Measurements from ENCODE around the gene PDIA2. TPM values are rescaled to one million over a fixed set of nuclear protein-coding genes. Genes with fewer than 3 reads are reported as not detected.

PDIA2 gene
- total RNA-seq, 1 experiment from 2014 or later, result 1.1 TPM

GRCh38 chr16:263944-264343 lies 19.0 kb upstream of the PDIA2 start:
- no peak overlapping the region for H3K4me3 ChIP-seq (ENCODE audit: low read depth in 2 of 2, low read length in 2 of 2)
- TF ChIP-seq REST (IDR thresholded peaks at IDR 0.05; ENCODE audit: insufficient read depth in 1 of 2, low read depth in 2 of 2, low read length in 1 of 2) (no peak), TCF7L2 (IDR thresholded peaks at IDR 0.05; ENCODE audit: low read depth, low read length) (no peak), CTCF (IDR thresholded peaks at IDR 0.05) (no peak), POLR2AphosphoS5 (IDR thresholded peaks at IDR 0.05; ENCODE audit: low read depth, low read length) (no peak), SIN3A (IDR thresholded peaks at IDR 0.05; ENCODE audit: borderline replicate concordance, insufficient read depth, low read depth, low read length) (no peak)
- POLR2A ChIA-PET, result no interaction called here
- intact Hi-C loops (cut with micrococcal nuclease; ENCODE audit: unreplicated experiment) (no loop called here), in situ Hi-C loops (cut with HindIII; ENCODE audit: low pct_unique_long_range_greater_than_20kb, low sequenced_read_pairs) (no loop called here)
- ATAC-seq (no peak), DNase-seq (ENCODE audit: low read depth, low spot score) (no peak)
- H3K27ac ChIP-seq (ENCODE audit: low read length), result no peak overlapping the region
- H3K27me3 ChIP-seq (ENCODE audit: control insufficient read depth, insufficient read depth, low read length), result no peaks in the 10 kb centered on the region
- no peaks in the 10 kb centered on the region; the same call in 1 of the 2 replicates for H3K4me1 ChIP-seq (ENCODE audit: control insufficient read depth, insufficient read depth, low read length)
- BruUV-seq (replicated peaks), result no TSS peak
- CTCF ChIA-PET, result no interaction called here
- H3K9me3 ChIP-seq (ENCODE audit: control insufficient read depth, insufficient read depth, low read depth, low read length), result no peaks in the 10 kb centered on the region
- H3K36me3 ChIP-seq (ENCODE audit: control insufficient read depth, insufficient read depth, low read length), result no peaks in the 10 kb centered on the region

- no peak for TF ChIP-seq CTCF (IDR thresholded peaks at IDR 0.05)
- TF ChIP-seq SIN3A (IDR thresholded peaks at IDR 0.05; ENCODE audit: borderline replicate concordance, insufficient read depth, low read depth, low read length), result no peak
- no peak for TF ChIP-seq TCF7L2 (IDR thresholded peaks at IDR 0.05; ENCODE audit: low read depth, low read length)
- TF ChIP-seq REST (IDR thresholded peaks at IDR 0.05; ENCODE audit: insufficient read depth in 1 of 2, low read depth in 2 of 2, low read length in 1 of 2), result no peak
- no peak for TF ChIP-seq POLR2AphosphoS5 (IDR thresholded peaks at IDR 0.05; ENCODE audit: low read depth, low read length)
- no peak for DNase-seq (ENCODE audit: low read depth, low spot score)
- Histone ChIP-seq H3K4me3 (ENCODE audit: low read depth in 2 of 2, low read length in 2 of 2) (no peak overlapping the region), H3K4me1 (ENCODE audit: control insufficient read depth, insufficient read depth, low read length) (no peaks in the 10 kb centered on the region; the same call in 1 of the 2 replicates), H3K36me3 (ENCODE audit: control insufficient read depth, insufficient read depth, low read length) (no peaks in the 10 kb centered on the region), H3K27me3 (ENCODE audit: control insufficient read depth, insufficient read depth, low read length) (no peaks in the 10 kb centered on the region), H3K27ac (ENCODE audit: low read length) (no peak overlapping the region), H3K9me3 (ENCODE audit: control insufficient read depth, insufficient read depth, low read depth, low read length) (no peaks in the 10 kb centered on the region)
- intact Hi-C loops (cut with micrococcal nuclease; ENCODE audit: unreplicated experiment), result no loop called here
- ATAC-seq, result no peak
- ChIA-PET POLR2A (no interaction called here), CTCF (no interaction called here)
- in situ Hi-C loops (cut with HindIII; ENCODE audit: low pct_unique_long_range_greater_than_20kb, low sequenced_read_pairs), result no loop called here
- BruUV-seq (replicated peaks), result no TSS peak
Measured at GRCh38 chr16:264440-264951, 18.5 kb upstream of the PDIA2 start.
